HCT116 (cell line): ENCODE data around the gene TGFBRAP1. TPM values are rescaled to one million over a fixed set of nuclear protein-coding genes. Genes with fewer than 3 reads are reported as not detected.

Experiments used
- ATAC-seq: fragments of 200-7000 bp; cut with Tn5 transposase; 2 replicates; pipeline ENCODE4 v1.9.1; 2020; ENCODE audit warnings: mild to moderate bottlenecking, moderate library complexity
- BruUV-seq: library from RNA; stranded (reverse); fragments of 400-500 nt; replicated peaks from 2 replicates; lab custom pipeline; 2021; lab: Mats Ljungman, UMichigan
- CTCF ChIA-PET: fragments of 300-600 bp; sonication (Branson Sonifier 250); formaldehyde crosslinking; loops from one replicate; lab custom pipeline; 2021; ENCODE audit warnings: antibody characterized with exemption; lab: Charles Lee
- POLR2A ChIA-PET: fragments of 300-600, 350-600 bp; sonication (Branson Sonifier 250); formaldehyde crosslinking; loops from one replicate; lab custom pipeline; 2021; ENCODE audit warnings: antibody characterized with exemption; lab: Charles Lee
- RAD21 ChIA-PET, 2 experiments: fragments of 300-600 bp; sonication (Branson Sonifier 250); formaldehyde crosslinking; loops; one replicate each; lab custom pipeline; 2023; ENCODE audit warnings: low total read pairs in 2 of 2; ENCODE audit not compliant: uncharacterized antibody in 2 of 2, unreplicated experiment in 2 of 2, low non-redundant PET in 1 of 2; lab: Charles Lee
- DNase-seq: peaks from one replicate; pipeline ENCODE4 v3.0.0-alpha.2; 2010; ENCODE audit warnings: low read depth, low spot score
- H2AFZ ChIP-seq: fragments of 200-600 bp; shearing (Covaris generic), sonication (generic); 2 replicates; pipeline ENCODE4 v1.6.1; 2017; ENCODE audit warnings: low read depth, mixed run types, mixed read lengths, antibody characterized with exemption, low read length; ENCODE audit not compliant: poor library complexity, severe bottlenecking
- H3K27ac ChIP-seq: 2 replicates; pipeline ENCODE4 v1.5.1; 2012; ENCODE audit warnings: low read depth, low read length
- H3K27me3 ChIP-seq: fragments of 200-600 bp; sonication (generic); 2 replicates; pipeline ENCODE4 v1.6.1; 2016; ENCODE audit warnings: mixed run types, low read length, mixed read lengths; ENCODE audit not compliant: insufficient read depth
- H3K36me3 ChIP-seq, 2 experiments: fragments of 200-500 bp in 1 of 2; fragments of 200-600 bp in 1 of 2; sonication (Bioruptor generic) in 1 of 2; sonication (generic) in 1 of 2; 2 replicates each; pipeline versions ENCODE4 v1.5.1 to v1.6.1; 2014 to 2016; ENCODE audit warnings: low read length in 2 of 2, inconsistent platforms in 1 of 2, mixed read lengths in 1 of 2, mixed run types in 1 of 2; ENCODE audit not compliant: insufficient read depth in 2 of 2, control insufficient read depth in 1 of 2
- H3K4me1 ChIP-seq, 2 experiments: fragments of 200-600 bp in 1 of 2; sonication (generic) in 1 of 2; 2 replicates each; pipeline versions ENCODE4 v1.5.1 to v1.6.1; 2012 to 2017; ENCODE audit warnings: low read length in 2 of 2, inconsistent platforms in 1 of 2, mild to moderate bottlenecking in 1 of 2, mixed read lengths in 1 of 2, mixed run types in 1 of 2, moderate library complexity in 1 of 2; ENCODE audit not compliant: insufficient read depth in 2 of 2, control insufficient read depth in 1 of 2
- H3K4me2 ChIP-seq: fragments of 200-600 bp; sonication (generic); 2 replicates; pipeline ENCODE4 v1.6.1; 2017; ENCODE audit warnings: mixed run types, low read length, mixed read lengths
- H3K4me3 ChIP-seq, 2 experiments: fragments of 200-600 bp in 1 of 2; sonication (generic) in 1 of 2; replicated peaks in 1 of 2; 2 replicates each; pipeline ENCODE4 v1.5.1; 2011 to 2016; ENCODE audit warnings: low read length in 2 of 2, control low read depth in 1 of 2, low read depth in 1 of 2, mild to moderate bottlenecking in 1 of 2, mixed read lengths in 1 of 2, mixed run types in 1 of 2
- H3K79me2 ChIP-seq: fragments of 200-600 bp; sonication (generic); 2 replicates; pipeline ENCODE4 v1.6.1; 2017; ENCODE audit warnings: mild to moderate bottlenecking, mixed run types, low read length, moderate library complexity, mixed read lengths; ENCODE audit not compliant: insufficient read depth
- H3K9ac ChIP-seq: fragments of 200-600 bp; sonication (generic); 2 replicates; pipeline ENCODE4 v1.6.1; 2016; ENCODE audit warnings: low read length, mixed read lengths
- H3K9me2 ChIP-seq: fragments of 200-600 bp; sonication (generic), shearing (Covaris generic); 2 replicates; pipeline ENCODE4 v1.6.1; 2017; ENCODE audit warnings: mixed run types, mild to moderate bottlenecking, moderate library complexity; ENCODE audit not compliant: insufficient read depth
- H3K9me3 ChIP-seq, 2 experiments: fragments of 200-500 bp in 1 of 2; fragments of 200-600 bp in 1 of 2; sonication (Bioruptor generic) in 1 of 2; sonication (generic) in 1 of 2; 2 replicates each; pipeline ENCODE4 v1.6.1; 2014 to 2017; ENCODE audit warnings: low read length in 2 of 2, mixed read lengths in 2 of 2, inconsistent platforms in 1 of 2, low read depth in 1 of 2, mild to moderate bottlenecking in 1 of 2, mixed run types in 1 of 2, moderate library complexity in 1 of 2; ENCODE audit not compliant: control insufficient read depth in 1 of 2, insufficient read depth in 1 of 2
- H4K20me1 ChIP-seq: fragments of 200-600 bp; sonication (generic), shearing (Covaris generic); 2 replicates; pipeline ENCODE4 v1.6.1; 2017; ENCODE audit warnings: mixed run types, mild to moderate bottlenecking, moderate library complexity; ENCODE audit not compliant: insufficient read depth
- CEBPB ChIP-seq: IDR thresholded peaks from 2 replicates; pipeline ENCODE4 v1.6.1; 2012; ENCODE audit warnings: low read depth
- CTCF ChIP-seq, 3 experiments: fragments of 200-600 bp in 1 of 3; sonication (generic) in 1 of 3; IDR thresholded peaks in 2 of 3; conservative IDR thresholded peaks in 1 of 3; 2 replicates each; pipeline ENCODE4 v1.5.1; 2012 to 2017; ENCODE audit warnings: low read depth in 2 of 3, low read length in 2 of 3, antibody characterized with exemption in 1 of 3, borderline replicate concordance in 1 of 3, control low read depth in 1 of 3, mild to moderate bottlenecking in 1 of 3, mixed read lengths in 1 of 3, mixed run types in 1 of 3, moderate library complexity in 1 of 3; ENCODE audit not compliant: insufficient read depth in 1 of 3
- EGR1 ChIP-seq: IDR thresholded peaks from 2 replicates; pipeline ENCODE4 v1.6.1; 2012; ENCODE audit warnings: low read depth
- EZH2 ChIP-seq: fragments of 200-600 bp; sonication (generic); IDR thresholded peaks from 2 replicates; pipeline ENCODE4 v1.6.1; 2017; ENCODE audit warnings: antibody characterized with exemption, mixed run types
- FOSL1 ChIP-seq: IDR thresholded peaks from 2 replicates; pipeline ENCODE4 v1.6.1; 2012; ENCODE audit warnings: low read depth
- JUND ChIP-seq: IDR thresholded peaks from 2 replicates; pipeline ENCODE4 v1.6.1; 2012
- POLR2A ChIP-seq: IDR thresholded peaks from 2 replicates; pipeline ENCODE4 v1.7.0; 2011; ENCODE audit warnings: borderline replicate concordance; ENCODE audit not compliant: insufficient read depth, insufficient read length; ENCODE audit errors: extremely low read depth
- SP1 ChIP-seq: IDR thresholded peaks from 2 replicates; pipeline ENCODE4 v1.6.1; 2012; ENCODE audit warnings: low read depth
- YY1 ChIP-seq: IDR thresholded peaks from 2 replicates; pipeline ENCODE4 v1.6.1; 2011; ENCODE audit warnings: low read length, low read depth, moderate library complexity, mild to moderate bottlenecking; ENCODE audit not compliant: insufficient replicate concordance; ENCODE audit errors: extremely low read depth
- ZFX ChIP-seq: fragments of 450-650 bp; IDR thresholded peaks from 2 replicates; pipeline ENCODE4 v1.6.1; 2017
- intact Hi-C: fragments of 100-400 bp; cut with micrococcal nuclease; formaldehyde crosslinking; loops from 2 replicates; pipeline ENCODE4 v1.10.0; 2022
- total RNA-seq: library from RNA; stranded (reverse); gene quantifications from one replicate; pipeline ENCODE4 v1.2.1, GENCODE V29; 2021; ENCODE audit not compliant: unreplicated experiment
- TF ChIP-seq, protein P1 (sequence below): IDR thresholded peaks from 2 replicates; pipeline ENCODE4 v1.6.1; 2012
- TF ChIP-seq, protein P2 (sequence below): IDR thresholded peaks from 2 replicates; pipeline ENCODE4 v1.6.1; 2011; ENCODE audit warnings: mild to moderate bottlenecking, low read length, moderate library complexity; ENCODE audit not compliant: insufficient replicate concordance; ENCODE audit errors: extremely low read depth
- TF ChIP-seq, protein P3 (sequence below): IDR thresholded peaks from 2 replicates; pipeline ENCODE4 v1.6.1; 2012; ENCODE audit warnings: low read depth

TGFBRAP1 gene
- total RNA-seq, 1 experiment from 2014 or later = 18.3 TPM

- no peak overlapping the region for H2AFZ ChIP-seq
- ChIA-PET POLR2A (no interaction called here), RAD21 (no interaction called here), CTCF (interaction anchor here (0.8 kb wide), 1 partner anchor 41 kb away, joined by 3 read pairs; no protein-coding TSS in a partner anchor)
- no peaks in the 10 kb centered on the region for H3K9me2 ChIP-seq
- intact Hi-C loops = loop anchor here (5.0 kb wide), 1 partner anchor 67 kb away; no protein-coding TSS in a partner anchor
- no peak overlapping the region for H3K4me3 ChIP-seq
- ATAC-seq (no peak), DNase-seq (no peak)
- H4K20me1 ChIP-seq = no peaks in the 10 kb centered on the region
- H3K9ac ChIP-seq = no peak overlapping the region
- H3K79me2 ChIP-seq = peaks cover 48% of the 10 kb centered on the region
- BruUV-seq = no TSS peak
- no peaks in the 10 kb centered on the region for H3K27me3 ChIP-seq
- peak overlapping the region; percentile 85; the same call in 1 of the 2 replicates for H3K4me2 ChIP-seq
- H3K36me3 ChIP-seq = peaks cover 6 to 12% of the 10 kb centered on the region in 2 experiments; a peak in 3 of 4 replicates
- peaks cover 13 to 23% of the 10 kb centered on the region in 2 experiments for H3K4me1 ChIP-seq
- H3K9me3 ChIP-seq = no peaks in the 10 kb centered on the region
- H3K27ac ChIP-seq = no peak overlapping the region
- TF ChIP-seq EZH2 (no peak), EGR1 (no peak), CEBPB (no peak)
These were observed 5.9 kb upstream of the TGFBRAP1 start for GRCh38 chr2:105335469-105335868.

DNA sequence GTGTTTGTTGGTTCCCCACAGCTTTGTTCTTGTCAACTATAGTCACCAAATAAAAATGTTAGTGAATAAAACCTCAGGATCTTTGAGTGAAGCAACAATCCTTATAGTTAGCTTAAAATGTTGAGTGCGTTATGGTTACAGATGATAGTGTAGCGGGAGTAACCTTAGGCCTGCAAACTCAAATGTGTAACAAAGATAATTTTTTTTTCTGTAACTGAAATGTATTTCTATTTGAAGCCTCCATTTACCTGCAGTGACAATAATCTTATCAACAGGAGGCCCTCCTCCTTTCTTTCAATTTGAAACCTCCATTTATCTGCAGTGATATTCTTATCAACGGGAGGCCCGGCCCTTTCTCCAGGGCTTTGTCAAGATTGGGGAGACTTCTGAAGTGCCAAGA, 4.7 kb upstream of the TGFBRAP1 start:
- Histone ChIP-seq H3K27ac (no peak overlapping the region), H3K36me3 (0 out of 4 replicates have a peak, but pooled peaks cover 0 to 4% of the 10 kb centered on the region in 2 experiments), H3K9me3 (no peaks in the 10 kb centered on the region), H3K27me3 (no peaks in the 10 kb centered on the region), H3K9me2 (no peaks in the 10 kb centered on the region), H4K20me1 (no peaks in the 10 kb centered on the region), H3K4me2 (no peak overlapping the region), H3K4me3 (no peak overlapping the region), H2AFZ (no peak overlapping the region), H3K4me1 (peaks cover 16 to 30% of the 10 kb centered on the region in 2 experiments), H3K79me2 (peaks cover 39% of the 10 kb centered on the region), H3K9ac (no peak overlapping the region)
- BruUV-seq = no TSS peak
- RAD21 ChIA-PET = no interaction called here
- DNase-seq (no peak), ATAC-seq (no peak)
- POLR2A ChIA-PET = no interaction called here
- intact Hi-C loops = no loop called here
- CTCF ChIA-PET = no interaction called here
- TF ChIP-seq YY1 (no peak), POLR2A (no peak), CTCF (IDR thresholded peaks at IDR 0.05 in 2 of 3, conservative IDR thresholded peaks at IDR 0.05 in 1 of 3; ENCODE audit: borderline replicate concordance in 1 of 3, insufficient read depth in 1 of 3, low read depth in 2 of 3, low read length in 2 of 3) (no peak), EZH2 (no peak), SP1 (no peak), ZFX (no peak), FOSL1 (no peak), JUND (no peak), CEBPB (no peak)
- TF ChIP-seq, protein P1, sequence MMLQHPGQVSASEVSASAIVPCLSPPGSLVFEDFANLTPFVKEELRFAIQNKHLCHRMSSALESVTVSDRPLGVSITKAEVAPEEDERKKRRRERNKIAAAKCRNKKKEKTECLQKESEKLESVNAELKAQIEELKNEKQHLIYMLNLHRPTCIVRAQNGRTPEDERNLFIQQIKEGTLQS = no peak
- TF ChIP-seq, protein P2, sequence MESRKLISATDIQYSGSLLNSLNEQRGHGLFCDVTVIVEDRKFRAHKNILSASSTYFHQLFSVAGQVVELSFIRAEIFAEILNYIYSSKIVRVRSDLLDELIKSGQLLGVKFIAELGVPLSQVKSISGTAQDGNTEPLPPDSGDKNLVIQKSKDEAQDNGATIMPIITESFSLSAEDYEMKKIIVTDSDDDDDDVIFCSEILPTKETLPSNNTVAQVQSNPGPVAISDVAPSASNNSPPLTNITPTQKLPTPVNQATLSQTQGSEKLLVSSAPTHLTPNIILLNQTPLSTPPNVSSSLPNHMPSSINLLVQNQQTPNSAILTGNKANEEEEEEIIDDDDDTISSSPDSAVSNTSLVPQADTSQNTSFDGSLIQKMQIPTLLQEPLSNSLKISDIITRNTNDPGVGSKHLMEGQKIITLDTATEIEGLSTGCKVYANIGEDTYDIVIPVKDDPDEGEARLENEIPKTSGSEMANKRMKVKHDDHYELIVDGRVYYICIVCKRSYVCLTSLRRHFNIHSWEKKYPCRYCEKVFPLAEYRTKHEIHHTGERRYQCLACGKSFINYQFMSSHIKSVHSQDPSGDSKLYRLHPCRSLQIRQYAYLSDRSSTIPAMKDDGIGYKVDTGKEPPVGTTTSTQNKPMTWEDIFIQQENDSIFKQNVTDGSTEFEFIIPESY = no peak
- TF ChIP-seq, protein P3, sequence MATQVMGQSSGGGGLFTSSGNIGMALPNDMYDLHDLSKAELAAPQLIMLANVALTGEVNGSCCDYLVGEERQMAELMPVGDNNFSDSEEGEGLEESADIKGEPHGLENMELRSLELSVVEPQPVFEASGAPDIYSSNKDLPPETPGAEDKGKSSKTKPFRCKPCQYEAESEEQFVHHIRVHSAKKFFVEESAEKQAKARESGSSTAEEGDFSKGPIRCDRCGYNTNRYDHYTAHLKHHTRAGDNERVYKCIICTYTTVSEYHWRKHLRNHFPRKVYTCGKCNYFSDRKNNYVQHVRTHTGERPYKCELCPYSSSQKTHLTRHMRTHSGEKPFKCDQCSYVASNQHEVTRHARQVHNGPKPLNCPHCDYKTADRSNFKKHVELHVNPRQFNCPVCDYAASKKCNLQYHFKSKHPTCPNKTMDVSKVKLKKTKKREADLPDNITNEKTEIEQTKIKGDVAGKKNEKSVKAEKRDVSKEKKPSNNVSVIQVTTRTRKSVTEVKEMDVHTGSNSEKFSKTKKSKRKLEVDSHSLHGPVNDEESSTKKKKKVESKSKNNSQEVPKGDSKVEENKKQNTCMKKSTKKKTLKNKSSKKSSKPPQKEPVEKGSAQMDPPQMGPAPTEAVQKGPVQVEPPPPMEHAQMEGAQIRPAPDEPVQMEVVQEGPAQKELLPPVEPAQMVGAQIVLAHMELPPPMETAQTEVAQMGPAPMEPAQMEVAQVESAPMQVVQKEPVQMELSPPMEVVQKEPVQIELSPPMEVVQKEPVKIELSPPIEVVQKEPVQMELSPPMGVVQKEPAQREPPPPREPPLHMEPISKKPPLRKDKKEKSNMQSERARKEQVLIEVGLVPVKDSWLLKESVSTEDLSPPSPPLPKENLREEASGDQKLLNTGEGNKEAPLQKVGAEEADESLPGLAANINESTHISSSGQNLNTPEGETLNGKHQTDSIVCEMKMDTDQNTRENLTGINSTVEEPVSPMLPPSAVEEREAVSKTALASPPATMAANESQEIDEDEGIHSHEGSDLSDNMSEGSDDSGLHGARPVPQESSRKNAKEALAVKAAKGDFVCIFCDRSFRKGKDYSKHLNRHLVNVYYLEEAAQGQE = no peak
